ENCODE results near the gene GRAMD2A.
"Not testable (repeated sequence)": the region's sequence is repeated elsewhere in the genome, so short reads cannot be mapped to it uniquely, and the experiment has no call there.

Gene GRAMD2A

DNA sequence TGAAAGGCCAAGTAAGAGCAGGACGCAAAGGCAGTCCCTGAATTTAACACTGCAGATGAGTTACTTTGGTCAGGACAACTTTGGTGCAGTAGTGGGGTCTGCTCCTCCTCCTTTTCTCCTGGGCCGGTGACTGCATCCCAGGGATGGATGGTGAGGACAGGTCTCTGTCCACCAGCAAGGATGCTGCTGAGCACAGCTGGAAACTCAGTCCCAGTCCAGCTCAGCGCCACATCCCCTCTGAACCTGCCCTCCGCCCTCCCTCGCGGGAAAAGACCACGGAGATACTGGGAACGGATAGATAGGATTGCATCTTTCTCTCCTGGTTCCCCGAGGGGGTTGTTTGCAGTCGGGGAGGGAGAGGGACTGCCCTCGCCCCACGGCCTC lies 13.8 kb downstream of the GRAMD2A start:
- no peak for DNase-seq

DNA sequence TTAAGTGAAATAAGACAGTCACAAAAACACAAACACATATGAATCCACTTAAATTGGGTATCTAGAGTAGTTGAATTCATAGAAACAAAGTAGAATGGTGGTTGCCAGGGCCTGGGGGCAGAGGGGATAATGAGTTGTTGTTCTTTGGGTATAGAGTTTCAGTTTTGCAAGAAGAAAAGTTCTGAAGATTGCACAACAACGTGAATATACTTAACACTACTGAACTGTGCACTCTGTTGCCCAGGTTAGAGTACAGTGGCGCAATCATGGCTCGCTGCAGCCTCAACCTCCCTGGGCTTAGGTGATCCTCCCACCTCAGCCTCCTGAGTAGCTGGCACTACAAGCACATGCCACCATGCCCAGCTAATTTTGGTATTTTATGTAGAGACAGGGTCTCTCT lies 14.9 kb downstream of the GRAMD2A start:
- DNase-seq = no peak

DNA sequence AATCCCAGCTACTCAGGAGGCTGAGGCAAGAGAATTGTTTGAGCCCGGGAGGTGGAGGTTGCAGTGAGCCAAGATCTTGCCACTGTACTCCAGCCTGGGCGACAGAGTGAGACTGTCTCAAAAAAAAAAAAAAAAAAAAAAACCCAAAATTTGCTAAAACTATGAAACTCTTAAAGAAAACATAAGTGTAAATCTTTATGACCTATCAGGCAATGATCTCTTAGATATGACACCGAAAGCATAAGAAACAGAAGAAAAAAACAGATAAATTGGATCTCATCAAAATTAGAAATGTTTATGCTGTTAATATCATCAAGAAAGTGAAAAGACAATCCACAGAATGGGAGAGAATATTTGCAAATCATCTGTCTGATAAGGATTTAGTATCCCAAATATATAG lies 15.3 kb downstream of the GRAMD2A start:
- DNase-seq = no peak

DNA sequence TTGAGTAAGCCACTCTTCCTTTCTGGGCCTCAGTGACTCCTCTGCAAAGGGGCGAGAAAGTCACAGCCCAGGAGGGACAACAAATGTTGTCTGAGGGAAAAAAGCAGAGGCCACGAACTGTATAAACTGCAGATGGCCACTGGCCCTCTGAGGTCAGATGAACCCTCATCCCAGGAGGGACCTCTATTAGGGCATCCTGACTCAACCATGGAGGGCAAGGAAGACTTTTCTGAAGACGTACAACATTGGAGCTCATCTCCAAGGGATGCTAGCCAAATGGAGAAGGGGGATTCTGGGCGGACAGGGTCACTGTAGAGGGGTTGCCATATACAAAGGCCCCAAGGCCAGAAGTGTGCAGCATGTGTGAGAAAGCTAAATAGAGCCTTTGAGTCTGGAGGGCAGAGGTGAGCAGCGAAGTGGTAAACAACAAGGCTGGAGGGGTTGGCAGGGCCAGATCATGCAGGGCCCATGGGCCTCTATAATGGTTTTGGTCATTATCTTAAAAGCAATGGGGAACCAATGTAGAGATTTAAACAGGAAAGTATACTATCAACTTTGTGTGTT lies 16.7 kb downstream of the GRAMD2A start:
- no peak for DNase-seq

DNA sequence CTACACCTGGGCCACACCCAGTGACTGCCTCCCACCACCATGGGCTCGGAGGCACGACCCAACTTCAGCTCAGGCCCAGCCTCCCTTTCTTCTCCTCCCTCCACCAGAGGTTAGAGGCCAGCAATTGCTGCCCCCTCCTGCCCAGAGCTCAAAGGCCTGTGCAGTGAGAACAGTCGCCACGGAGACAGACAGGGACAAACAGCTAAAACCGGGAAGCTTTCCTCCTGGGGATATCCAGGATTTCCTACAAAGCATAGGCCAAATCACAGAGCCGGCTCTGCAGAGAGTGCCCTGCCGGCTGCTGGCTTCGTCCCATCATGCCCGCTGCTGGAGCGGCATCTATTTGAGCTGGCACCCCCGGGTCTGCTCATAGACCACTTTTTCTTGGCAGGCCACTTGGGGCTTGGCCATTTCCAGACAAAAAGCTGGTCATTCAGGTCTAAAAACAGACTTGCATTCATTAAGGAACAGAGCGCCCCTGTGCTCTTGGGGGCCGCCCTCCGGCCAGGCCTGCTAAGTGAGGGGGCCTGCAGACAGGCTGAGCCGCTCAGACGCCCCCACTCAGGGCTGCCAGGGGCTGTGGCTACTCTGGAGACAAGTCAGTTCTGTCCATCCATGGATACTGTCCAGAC lies 17.5 kb downstream of the GRAMD2A start:
- no peak for DNase-seq

DNA sequence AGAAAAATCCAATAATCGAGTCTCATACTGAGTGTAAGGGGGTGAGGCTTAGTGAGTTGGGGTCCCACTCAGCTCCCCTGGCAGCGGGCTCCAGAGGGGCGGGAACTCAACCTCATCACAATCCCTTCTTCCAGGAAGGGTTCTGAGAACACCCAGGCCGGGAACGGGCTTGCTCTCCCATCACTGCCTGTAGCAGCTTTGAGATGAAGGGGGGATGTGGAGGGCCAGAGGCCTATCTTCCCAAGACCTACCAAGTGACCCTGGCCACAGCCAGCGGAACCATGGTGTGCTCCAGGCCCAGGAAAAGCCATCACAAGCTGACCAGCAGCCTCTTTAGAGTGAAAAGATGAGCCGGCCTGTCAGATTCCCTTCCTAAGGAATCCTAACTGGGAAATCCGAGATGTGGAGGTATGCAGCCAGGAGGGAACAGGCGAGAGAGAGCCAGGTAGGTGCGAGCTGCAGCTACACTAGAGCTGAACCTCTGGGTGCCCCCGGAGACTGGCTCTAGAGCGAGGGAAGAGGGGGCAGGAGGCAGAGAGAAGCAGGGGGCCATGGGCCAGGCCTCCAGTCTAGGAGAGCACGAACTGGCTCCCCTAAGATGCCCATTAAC lies 18.5 kb downstream of the GRAMD2A start:
- DNase-seq = no peak

DNA sequence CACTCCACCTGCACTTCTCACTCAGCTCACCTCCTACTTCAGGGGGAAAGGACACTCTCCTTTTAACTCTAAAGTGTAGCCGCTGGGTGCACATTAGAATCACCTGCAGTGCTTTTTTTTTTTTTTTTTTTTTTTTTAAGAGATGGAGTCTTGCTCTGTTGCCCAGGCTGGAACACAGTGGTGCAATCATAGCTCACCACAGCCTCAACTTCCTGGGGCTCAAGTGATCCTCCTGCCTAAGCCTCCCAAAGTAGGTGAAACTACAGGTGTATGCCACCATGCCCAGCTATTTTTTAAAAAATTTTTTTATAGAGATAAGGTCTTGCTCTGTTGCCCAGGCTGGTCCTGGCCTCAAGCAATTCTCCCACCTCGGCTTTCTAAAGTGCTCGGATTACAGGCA lies 20.8 kb downstream of the GRAMD2A start:
- DNase-seq = no peak

DNA sequence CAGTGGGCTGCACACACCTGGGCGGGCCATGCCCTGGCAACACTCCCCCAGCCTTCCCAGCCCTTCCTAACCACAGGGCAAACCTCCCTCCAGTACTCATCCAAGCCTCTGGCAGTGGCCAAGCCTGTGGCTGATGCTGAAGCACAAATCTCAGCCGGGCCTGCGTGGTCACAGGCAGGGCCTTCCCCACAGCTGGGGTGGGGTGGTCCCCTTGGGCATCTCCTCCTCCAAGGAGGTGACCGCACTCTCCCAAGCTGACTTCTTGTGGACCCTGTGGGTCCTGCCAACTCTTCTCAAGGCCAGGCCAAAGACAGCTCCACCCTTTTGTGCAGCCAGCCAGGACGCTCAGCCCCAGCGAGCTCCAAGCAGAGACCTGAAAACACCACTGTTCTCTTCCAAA lies 21.4 kb downstream of the GRAMD2A start:
- no peak for DNase-seq

DNA sequence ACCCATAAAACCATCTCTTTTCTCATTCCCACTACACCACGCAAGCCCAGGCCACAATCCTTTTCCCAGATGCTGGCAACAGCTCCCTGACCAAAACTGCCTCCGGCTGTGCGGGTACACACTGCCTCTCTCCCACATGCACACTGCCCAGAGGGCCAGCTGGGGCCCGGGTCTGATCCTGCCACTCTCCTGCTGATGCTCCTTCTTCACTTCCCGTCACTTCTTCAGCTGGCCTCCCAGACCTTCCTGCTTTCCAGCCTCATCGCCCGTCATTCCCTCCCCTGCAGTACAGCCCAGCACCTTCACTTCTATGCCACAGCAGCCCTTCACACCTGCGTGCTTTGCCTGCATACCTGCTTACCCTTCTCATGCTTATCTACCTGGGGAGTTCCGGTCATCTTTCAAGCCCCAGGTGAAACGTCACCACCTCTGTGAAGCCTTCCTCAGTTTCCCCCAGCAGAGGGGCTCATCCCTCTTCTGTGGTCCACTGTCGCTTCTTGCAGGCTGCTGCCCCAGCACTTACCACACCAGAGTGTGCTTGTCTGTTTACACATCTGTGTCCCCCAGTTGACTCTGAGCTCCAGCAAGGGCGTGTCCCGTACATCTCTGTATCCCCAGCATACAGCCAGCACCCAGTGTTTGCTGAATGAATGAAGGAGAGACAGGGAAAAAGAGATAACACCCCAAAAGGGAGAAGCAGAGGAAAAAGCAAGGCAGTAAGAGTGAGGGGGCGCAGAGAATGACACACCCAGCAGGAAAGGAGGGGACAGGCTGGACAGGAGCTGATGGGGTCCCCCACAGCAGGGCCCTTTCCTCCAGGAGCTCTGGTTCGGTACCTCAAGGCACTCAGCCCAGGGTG lies 22.2 kb downstream of the GRAMD2A start:
- no peak for DNase-seq

DNA sequence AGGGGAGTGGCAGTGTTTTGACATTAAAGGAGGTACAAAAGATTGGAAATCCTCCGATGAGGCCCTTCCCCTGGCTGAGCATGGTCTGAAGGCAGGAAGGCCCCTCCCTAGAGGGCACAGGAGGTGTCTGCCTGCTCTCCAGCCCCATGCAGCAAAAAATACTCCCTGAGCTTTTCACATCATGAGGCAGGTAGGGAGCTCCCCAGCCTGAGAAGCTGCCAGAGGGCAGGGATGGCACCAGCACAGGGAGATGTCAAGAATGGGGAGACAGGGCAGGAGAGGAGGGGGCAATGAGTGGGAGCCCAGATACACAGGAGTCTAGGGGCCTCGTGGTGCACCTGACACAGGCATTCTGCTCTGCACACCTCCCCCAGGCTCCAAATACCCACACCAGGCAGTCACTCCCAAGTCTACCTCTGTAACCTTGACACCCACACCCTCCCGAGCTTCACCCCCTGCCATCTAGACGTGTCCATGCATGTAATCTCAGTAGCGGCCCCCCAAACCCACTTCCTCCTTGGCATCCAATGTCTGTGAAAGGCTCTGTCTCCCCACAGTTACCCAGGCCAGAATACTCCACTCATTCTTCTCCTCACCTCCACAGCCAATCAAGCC lies 22.9 kb downstream of the GRAMD2A start:
- DNase-seq = no peak

DNA sequence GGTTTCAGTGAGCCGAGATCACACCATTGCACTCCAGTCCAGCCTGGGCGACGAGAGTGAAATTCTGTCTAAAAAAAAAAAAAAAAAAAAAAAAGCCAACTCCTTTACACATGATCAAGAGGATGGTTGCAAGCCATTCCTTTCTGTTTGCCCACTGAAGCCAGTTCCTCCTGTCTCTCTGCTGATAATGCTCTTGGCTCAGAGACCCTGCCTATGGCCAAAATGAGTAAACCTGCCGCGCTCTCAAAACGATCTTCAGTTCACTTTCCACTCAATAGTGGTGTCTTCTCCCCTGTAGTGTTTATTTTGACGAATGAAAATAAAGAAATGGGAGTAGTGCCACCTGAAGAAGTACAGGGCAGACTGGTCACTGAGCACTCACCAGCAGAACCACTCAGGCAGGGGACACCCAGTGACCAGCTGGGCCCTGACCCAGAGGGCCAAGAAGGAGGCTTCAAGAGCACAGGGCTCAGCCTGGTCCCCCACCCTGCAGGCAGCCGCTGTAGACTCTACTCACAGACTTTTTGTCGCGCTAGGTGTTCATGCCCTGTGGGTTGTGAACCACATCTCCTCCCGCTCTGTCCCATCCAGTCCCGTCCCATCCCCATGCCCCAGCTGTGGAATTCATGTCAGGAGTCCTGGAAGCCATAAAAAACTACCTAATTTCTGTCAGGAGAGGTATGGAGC lies 23.6 kb downstream of the GRAMD2A start:
- DNase-seq = no peak

DNA sequence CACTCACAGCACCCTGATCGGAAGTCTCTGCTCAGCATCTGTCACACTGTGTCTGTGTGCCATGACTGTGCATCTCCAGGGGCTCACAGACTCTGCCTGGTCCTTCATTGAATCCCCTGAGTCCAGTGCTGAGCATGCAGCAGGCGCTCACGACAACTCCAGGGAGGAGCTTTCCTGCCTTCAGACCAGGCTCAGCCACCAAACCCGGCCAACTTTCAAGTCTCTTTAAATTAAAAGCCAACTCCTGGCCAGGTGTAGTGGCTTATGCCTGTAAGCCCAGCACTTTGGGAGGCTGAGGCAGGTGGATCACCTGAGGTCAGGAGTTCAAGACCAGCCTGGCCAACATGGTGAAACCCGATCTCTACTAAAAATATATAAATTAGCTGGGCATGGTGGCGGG lies 24.2 kb downstream of the GRAMD2A start:
- no peak for DNase-seq

DNA sequence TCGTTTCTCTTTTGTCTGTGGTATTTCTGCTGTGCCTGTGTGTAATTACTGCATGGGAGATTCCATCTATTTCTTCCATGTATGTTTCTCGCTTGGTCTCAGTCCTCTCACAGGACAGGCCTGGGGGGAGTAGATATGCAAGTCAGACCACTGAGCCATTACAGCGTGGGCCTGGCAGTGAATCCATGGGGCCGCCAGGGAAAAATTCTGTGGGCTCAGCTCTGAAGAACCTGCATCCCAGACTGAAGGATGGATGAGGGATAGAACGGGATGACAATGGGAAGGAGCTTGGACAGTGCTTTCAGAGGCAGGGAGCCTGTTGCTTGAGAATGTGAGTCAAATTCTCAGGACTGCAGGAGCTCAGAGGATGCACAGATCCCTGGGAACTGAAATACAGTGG lies 24.8 kb downstream of the GRAMD2A start:
- no peak for DNase-seq

DNA sequence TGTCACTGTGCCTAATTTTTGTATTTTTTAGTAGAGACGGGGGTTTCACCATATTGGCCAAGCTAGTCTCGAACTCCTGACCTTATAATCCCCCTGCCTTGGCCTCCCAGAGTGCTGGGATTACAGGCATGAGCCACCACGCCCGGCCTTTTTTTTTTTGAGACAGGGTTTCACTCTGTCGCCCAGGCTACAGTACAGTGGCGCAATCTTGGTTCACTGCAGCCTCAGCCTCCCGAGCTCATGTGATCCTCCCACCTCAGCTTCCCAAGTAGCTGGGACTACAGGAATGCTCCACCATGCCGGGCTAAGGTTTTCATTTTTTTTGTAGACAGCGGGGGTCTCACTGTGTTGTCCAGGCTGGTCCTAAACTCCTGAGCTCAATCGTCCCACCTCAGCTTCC lies 25.6 kb downstream of the GRAMD2A start:
- not testable (repeated sequence) for DNase-seq

DNA sequence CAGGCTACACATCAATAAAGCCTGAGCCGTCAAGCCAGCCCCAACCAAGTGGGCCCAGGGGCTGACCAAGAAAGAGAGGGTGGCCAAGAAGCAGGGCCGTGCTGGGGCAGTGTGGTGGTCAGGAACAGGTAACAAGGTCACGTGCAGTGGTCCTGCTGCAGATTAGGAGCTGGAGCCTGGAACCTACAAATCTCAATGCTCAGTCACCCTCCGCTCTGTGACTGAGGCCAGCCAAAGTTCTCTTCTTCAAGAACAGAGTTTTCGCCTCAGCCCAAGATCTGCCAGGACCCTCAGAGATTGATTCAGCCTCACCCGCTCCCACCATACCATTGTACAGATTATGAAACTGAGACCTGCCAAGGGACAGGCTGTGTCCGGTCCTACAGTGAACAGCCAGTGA lies 26.9 kb downstream of the GRAMD2A start:
- DNase-seq = no peak

DNA sequence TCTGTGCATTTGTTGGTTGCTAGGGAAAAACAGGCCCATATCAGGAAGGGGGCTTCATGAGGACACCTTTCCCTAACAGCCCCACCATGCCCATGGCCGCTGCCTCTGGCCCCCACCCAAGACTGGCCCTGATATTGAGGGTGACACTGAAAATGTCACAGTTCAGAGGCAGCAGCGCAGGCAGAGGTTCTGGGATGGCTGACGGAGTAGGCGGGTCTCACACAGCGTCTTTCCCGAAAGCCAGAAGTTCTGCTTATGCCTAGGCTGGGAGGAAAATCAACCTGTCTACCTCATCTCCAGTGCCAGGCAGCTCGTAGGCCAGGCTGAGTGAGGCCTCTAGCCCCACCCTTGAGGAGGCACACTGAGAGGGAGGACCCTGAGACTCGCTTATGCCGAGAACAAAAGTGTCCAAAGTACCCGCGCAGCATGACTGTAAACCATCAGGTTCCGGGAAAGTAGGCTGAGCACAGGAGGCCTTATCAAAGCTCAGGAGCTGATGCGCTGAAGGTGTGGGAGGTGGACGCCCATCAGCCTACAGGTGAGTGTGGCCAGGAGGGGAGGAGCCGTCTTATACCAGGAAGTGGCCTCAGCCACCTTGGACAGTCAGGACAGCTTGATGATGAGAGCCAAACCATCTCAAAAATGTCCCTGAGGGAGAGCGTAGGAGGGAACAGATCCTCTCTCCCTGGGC lies 27.5 kb downstream of the GRAMD2A start:
- no peak for DNase-seq

DNA sequence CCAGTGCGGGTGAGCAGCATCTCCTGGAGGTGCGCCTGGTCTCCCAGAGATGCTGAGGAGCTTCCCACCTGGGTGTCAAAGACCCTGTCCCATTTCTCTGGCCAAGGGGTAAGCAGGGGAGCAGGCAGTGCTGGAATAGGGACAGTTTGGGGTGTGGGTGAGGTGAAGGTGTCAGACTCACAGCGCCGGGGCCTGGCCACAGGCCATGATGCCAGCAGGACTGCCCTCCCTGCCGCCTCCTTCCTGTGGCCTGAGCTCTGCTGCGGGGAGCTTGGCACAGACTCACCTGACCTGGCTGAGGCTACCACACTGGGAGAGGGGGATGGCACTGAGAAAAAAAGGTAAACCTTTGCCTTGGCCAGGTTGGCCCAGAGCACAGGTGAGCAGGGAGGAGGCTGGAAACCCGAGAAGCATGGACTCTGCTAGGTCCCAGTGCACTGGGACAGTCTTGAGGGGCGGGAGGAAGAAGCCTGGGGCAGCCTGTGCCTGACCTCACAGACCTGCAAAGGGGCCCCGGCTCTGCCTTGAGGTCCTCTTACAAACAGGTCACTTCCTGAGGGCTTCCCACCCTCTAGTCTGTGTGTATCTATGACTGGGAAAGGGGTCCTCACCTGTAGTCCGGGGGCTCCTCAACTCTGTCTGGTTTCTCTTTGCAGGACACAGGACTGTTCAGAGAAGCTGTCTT lies 28.2 kb downstream of the GRAMD2A start:
- no peak for DNase-seq

DNA sequence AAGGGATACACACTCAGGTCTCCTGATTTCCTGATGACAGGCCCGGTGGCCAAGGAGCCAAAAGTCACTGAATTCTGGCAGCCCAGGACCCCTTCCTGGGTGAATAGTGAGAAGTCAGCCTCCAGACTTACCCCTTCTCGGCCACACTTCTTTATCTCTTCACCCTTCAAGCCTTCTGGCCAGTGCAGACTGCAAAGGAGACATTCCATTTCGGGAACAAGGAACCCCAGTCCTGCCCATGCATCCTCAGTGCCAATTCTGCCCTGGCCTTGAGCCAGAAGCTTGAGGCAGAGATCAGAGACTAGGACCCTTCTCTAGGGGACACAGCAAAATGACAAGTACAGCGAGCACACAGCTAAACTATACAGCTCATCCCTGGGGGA lies 28.8 kb downstream of the GRAMD2A start:
- DNase-seq = no peak

DNA sequence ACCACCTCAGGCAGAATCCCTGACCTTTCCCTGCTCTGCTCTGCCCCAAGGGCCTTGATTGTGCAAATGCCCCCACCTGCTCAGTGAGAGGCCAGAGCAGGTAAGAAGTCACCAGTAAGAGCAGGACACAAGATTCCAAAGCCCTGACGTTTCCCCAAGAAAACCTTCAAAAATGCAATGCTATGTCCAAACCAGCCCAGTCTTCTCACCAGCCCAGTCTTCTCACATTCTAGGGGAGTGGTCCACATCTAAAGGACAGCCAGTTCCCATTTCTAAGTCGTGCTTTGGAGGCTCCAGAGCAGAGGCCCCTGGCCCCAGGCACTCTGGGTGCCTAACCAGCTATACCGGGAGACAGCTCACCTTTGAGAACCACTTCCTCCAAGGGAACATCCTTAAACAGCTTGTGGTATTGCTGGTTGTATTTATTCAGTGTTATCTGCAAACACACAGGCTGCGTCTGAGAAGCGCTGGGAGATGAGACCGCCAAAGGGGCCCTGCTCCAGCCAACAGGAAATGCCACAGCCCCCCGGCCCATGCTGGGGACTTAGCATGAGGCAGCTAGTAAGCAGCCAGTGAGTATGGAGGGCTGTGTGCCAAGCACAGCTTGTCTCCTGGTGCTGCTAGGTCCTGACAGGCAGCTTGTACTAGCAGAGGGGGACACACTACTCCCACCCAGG lies 29.3 kb downstream of the GRAMD2A start:
- no peak for DNase-seq

DNA sequence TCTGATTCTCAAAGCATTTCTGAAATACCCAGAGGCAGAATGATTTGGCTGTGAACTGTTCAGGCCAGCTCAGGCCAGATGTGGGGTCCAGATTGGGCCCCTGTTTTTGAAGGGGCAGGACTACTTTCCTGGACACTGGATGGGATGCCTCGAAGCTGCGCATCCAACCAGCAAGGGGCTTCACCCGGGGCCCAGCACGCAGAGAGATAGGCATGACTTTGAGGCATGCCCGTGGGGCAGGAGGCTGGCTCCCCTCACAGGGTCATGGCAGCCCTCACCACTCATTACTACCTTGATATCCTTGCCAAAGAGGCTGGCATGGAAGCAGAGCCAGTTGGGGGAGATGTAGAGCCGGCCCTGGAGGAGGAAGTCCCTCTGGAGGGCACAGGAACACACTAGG lies 30.1 kb downstream of the GRAMD2A start:
- DNase-seq = no peak

Data from stimulated activated CD4-positive, alpha-beta T cell treated with anti-CD3 and anti-CD28 coated beads, Interleukin-2, amount 100 ng/mL, for 48 hours (primary cell).